Colonic mucosa (tissue), 4 donors: Measurements from ENCODE around the gene RESP18. TPM values are rescaled to one million over a fixed set of nuclear protein-coding genes. Genes with fewer than 3 reads are reported as not detected.
A peak's percentile ranks its signal among the peaks of the same experiment; 100 is the strongest.

ENCODE experiments used
- DNase-seq: peaks from one replicate; pipeline ENCODE4 v3.0.0-alpha.2; 2020
- H3K27ac ChIP-seq: fragments of 200-600 bp; one replicate; pipeline ENCODE4 v1.8.0; 2021
- H3K27me3 ChIP-seq: fragments of 200-600 bp; one replicate; pipeline ENCODE4 v1.8.0; 2021
- H3K36me3 ChIP-seq: fragments of 200-600 bp; one replicate; pipeline ENCODE4 v1.8.0; 2021
- H3K4me1 ChIP-seq: fragments of 200-600 bp; one replicate; pipeline ENCODE4 v1.8.0; 2021; ENCODE audit warnings: mild to moderate bottlenecking
- H3K4me3 ChIP-seq: fragments of 200-600 bp; one replicate; pipeline ENCODE4 v1.8.0; 2021
- H3K9ac ChIP-seq, 2 donors: one replicate each; pipeline ENCODE4 v1.7.0; 2013; ENCODE audit warnings: control low read depth in 2 of 2, low read depth in 2 of 2, low read length in 2 of 2
- H3K9me3 ChIP-seq: fragments of 200-600 bp; one replicate; pipeline ENCODE4 v1.8.0; 2021
- intact Hi-C: fragments of 100-400 bp; cut with DNase I; formaldehyde crosslinking; loops from one replicate; pipeline ENCODE4 v1.14.1; 2022
- total RNA-seq, 2 donors: library from RNA; stranded (reverse); fragmentation: NEBNext Ultra II Directional in 1 of 2; extraction: Animal tissue kit (Norgen Biotek cat#: 25700) in 1 of 2; gene quantifications; one replicate each; pipeline ENCODE4 v1.2.1, GENCODE V29; 2021
- TF ChIP-seq, protein P1 (sequence below): fragments of 200-600 bp; IDR thresholded peaks from one replicate; pipeline ENCODE4 v1.8.0; 2022; ENCODE audit warnings: antibody characterized with exemption, mild to moderate bottlenecking
- donor health status: healthy.
- donor health status: DM: no; HTN: no; CAD: no.
- donor health status: DM: no; HTN: no; CAD: no.

The RESP18 gene
- total RNA-seq, 2 donors from 2014 or later: not detected

DNA sequence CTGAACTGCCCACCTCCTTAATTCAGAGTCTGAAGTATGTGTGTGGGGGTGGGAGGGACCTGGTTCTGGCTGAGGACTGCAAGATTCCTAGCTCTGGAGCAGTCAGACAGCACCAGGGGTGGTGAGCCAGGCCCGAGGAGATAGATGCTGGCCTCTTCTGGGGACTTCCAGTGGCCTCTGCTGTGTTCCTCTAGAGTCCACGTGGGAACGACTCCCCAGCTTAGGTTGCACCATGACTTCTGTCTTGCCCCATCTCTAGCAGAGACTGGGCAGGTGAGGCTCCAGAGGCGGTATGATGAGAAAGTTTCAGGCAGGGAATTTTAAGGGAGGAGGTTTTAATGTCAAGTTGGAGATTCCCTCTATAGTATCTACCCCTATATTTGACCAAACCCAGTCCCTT lies 22.0 kb upstream of the RESP18 start:
- intact Hi-C loops: no loop called here
- Histone ChIP-seq H3K27me3 (peaks cover 24% of the 10 kb centered on the region), H3K36me3 (no peaks in the 10 kb centered on the region), H3K9ac (no peak overlapping the region), H3K27ac (no peak overlapping the region), H3K4me3 (no peak overlapping the region), H3K4me1 (no peaks in the 10 kb centered on the region), H3K9me3 (no peaks in the 10 kb centered on the region)
- no peak for DNase-seq
- TF ChIP-seq, protein P1, sequence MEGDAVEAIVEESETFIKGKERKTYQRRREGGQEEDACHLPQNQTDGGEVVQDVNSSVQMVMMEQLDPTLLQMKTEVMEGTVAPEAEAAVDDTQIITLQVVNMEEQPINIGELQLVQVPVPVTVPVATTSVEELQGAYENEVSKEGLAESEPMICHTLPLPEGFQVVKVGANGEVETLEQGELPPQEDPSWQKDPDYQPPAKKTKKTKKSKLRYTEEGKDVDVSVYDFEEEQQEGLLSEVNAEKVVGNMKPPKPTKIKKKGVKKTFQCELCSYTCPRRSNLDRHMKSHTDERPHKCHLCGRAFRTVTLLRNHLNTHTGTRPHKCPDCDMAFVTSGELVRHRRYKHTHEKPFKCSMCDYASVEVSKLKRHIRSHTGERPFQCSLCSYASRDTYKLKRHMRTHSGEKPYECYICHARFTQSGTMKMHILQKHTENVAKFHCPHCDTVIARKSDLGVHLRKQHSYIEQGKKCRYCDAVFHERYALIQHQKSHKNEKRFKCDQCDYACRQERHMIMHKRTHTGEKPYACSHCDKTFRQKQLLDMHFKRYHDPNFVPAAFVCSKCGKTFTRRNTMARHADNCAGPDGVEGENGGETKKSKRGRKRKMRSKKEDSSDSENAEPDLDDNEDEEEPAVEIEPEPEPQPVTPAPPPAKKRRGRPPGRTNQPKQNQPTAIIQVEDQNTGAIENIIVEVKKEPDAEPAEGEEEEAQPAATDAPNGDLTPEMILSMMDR: no peak

GRCh38 chr2:219353129-219353528 lies 20.6 kb upstream of the RESP18 start:
- Histone ChIP-seq H3K4me1 (no peaks in the 10 kb centered on the region), H3K27ac (no peak overlapping the region), H3K36me3 (no peaks in the 10 kb centered on the region), H3K9me3 (no peaks in the 10 kb centered on the region), H3K4me3 (no peak overlapping the region), H3K9ac (no peak overlapping the region), H3K27me3 (peaks cover 16% of the 10 kb centered on the region)
- DNase-seq: no peak
- intact Hi-C loops: no loop called here
- TF ChIP-seq, protein P1: no peak

GRCh38 chr2:219352448-219353023 lies 20.0 kb upstream of the RESP18 start:
- H3K36me3 ChIP-seq: no peaks in the 10 kb centered on the region
- DNase-seq: peak; percentile 74
- H3K9me3 ChIP-seq: no peaks in the 10 kb centered on the region
- intact Hi-C loops: no loop called here
- no peaks in the 10 kb centered on the region for H3K4me1 ChIP-seq
- no peak overlapping the region for H3K9ac ChIP-seq
- no peak overlapping the region for H3K4me3 ChIP-seq
- H3K27me3 ChIP-seq: peaks cover 10% of the 10 kb centered on the region
- H3K27ac ChIP-seq: no peak overlapping the region
- TF ChIP-seq, protein P1: peak; percentile 67

GRCh38 chr2:219350710-219351221 lies 18.2 kb upstream of the RESP18 start:
- no peak for DNase-seq
- no peak overlapping the region for H3K9ac ChIP-seq
- no peaks in the 10 kb centered on the region for H3K36me3 ChIP-seq
- H3K27ac ChIP-seq: no peak overlapping the region
- H3K4me3 ChIP-seq: no peak overlapping the region
- H3K9me3 ChIP-seq: no peaks in the 10 kb centered on the region
- intact Hi-C loops: no loop called here
- H3K27me3 ChIP-seq: no peaks in the 10 kb centered on the region
- TF ChIP-seq, protein P1: no peak
- no peaks in the 10 kb centered on the region for H3K4me1 ChIP-seq

GRCh38 chr2:219350215-219350614 lies 17.7 kb upstream of the RESP18 start:
- Histone ChIP-seq H3K9ac (no peak overlapping the region), H3K4me1 (no peaks in the 10 kb centered on the region), H3K4me3 (no peak overlapping the region), H3K9me3 (no peaks in the 10 kb centered on the region), H3K27me3 (no peaks in the 10 kb centered on the region), H3K36me3 (no peaks in the 10 kb centered on the region), H3K27ac (no peak overlapping the region)
- no peak for DNase-seq
- TF ChIP-seq, protein P1: no peak
- intact Hi-C loops: no loop called here
